ENCODE data around the gene PPP2R5E.

GRCh38 chr14:63512861-63513260 is 30.3 kb downstream of the PPP2R5E start:
- TF ChIP-seq CTCF (IDR thresholded peaks at IDR 0.05), result no peak
- TF ChIP-seq POLR2A (IDR thresholded peaks at IDR 0.05), result no peak
